ENCODE results near the gene ANKRD40. TPM values are rescaled to one million over a fixed set of nuclear protein-coding genes. Genes with fewer than 3 reads are reported as not detected.

Gene ANKRD40
- total and polyA plus RNA-seq, 10 of the 15 experiments (the other 5 are each of a cell fraction or from before 2014, with no cell fraction given), result 5.9 to 21.7 (median 14.8) TPM

DNA sequence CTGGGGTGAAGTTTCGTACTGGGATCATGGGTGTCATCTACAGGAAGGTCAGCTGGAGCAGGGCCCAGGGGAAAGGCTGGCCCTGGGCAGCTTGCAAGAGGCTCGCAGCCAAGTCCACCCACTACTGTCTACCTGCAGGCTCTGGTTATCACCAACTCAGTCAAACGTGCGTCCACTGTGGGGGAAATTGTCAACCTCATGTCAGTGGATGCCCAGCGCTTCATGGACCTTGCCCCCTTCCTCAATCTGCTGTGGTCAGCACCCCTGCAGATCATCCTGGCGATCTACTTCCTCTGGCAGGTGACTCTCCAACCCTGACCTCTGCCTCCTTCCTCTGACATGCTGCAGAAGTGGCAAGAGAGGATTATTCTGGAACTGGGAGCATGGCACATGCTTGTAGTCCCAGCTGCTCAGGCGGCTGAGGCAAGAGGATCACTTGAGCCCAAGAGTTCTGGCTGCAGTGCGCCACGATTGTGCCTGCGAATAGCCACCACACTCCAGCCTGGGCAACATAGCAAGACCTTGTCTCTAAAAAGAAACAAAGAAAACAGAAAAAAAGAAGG, 43.8 kb downstream of the ANKRD40 start (continued):
- TF ChIP-seq, protein P1, sequence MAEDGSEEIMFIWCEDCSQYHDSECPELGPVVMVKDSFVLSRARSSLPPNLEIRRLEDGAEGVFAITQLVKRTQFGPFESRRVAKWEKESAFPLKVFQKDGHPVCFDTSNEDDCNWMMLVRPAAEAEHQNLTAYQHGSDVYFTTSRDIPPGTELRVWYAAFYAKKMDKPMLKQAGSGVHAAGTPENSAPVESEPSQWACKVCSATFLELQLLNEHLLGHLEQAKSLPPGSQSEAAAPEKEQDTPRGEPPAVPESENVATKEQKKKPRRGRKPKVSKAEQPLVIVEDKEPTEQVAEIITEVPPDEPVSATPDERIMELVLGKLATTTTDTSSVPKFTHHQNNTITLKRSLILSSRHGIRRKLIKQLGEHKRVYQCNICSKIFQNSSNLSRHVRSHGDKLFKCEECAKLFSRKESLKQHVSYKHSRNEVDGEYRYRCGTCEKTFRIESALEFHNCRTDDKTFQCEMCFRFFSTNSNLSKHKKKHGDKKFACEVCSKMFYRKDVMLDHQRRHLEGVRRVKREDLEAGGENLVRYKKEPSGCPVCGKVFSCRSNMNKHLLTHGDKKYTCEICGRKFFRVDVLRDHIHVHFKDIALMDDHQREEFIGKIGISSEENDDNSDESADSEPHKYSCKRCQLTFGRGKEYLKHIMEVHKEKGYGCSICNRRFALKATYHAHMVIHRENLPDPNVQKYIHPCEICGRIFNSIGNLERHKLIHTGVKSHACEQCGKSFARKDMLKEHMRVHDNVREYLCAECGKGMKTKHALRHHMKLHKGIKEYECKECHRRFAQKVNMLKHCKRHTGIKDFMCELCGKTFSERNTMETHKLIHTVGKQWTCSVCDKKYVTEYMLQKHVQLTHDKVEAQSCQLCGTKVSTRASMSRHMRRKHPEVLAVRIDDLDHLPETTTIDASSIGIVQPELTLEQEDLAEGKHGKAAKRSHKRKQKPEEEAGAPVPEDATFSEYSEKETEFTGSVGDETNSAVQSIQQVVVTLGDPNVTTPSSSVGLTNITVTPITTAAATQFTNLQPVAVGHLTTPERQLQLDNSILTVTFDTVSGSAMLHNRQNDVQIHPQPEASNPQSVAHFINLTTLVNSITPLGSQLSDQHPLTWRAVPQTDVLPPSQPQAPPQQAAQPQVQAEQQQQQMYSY (CRISPR knock-in tag; IDR thresholded peaks at IDR 0.05), result no peak
- TF ChIP-seq PML (IDR thresholded peaks at IDR 0.05; ENCODE audit: low read length) (no peak), RB1 (IDR thresholded peaks at IDR 0.05; ENCODE audit: borderline replicate concordance) (no peak)
- TF ChIP-seq, protein P2, sequence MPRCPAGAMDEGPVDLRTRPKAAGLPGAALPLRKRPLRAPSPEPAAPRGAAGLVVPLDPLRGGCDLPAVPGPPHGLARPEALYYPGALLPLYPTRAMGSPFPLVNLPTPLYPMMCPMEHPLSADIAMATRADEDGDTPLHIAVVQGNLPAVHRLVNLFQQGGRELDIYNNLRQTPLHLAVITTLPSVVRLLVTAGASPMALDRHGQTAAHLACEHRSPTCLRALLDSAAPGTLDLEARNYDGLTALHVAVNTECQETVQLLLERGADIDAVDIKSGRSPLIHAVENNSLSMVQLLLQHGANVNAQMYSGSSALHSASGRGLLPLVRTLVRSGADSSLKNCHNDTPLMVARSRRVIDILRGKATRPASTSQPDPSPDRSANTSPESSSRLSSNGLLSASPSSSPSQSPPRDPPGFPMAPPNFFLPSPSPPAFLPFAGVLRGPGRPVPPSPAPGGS (IDR thresholded peaks at IDR 0.05; ENCODE audit: borderline replicate concordance, insufficient read depth, low read depth, low read length, poor library complexity, severe bottlenecking), result no peak
- TF ChIP-seq, protein P3, sequence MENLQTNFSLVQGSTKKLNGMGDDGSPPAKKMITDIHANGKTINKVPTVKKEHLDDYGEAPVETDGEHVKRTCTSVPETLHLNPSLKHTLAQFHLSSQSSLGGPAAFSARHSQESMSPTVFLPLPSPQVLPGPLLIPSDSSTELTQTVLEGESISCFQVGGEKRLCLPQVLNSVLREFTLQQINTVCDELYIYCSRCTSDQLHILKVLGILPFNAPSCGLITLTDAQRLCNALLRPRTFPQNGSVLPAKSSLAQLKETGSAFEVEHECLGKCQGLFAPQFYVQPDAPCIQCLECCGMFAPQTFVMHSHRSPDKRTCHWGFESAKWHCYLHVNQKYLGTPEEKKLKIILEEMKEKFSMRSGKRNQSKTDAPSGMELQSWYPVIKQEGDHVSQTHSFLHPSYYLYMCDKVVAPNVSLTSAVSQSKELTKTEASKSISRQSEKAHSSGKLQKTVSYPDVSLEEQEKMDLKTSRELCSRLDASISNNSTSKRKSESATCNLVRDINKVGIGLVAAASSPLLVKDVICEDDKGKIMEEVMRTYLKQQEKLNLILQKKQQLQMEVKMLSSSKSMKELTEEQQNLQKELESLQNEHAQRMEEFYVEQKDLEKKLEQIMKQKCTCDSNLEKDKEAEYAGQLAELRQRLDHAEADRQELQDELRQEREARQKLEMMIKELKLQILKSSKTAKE (IDR thresholded peaks at IDR 0.05; ENCODE audit: low read depth, poor library complexity, severe bottlenecking), result no peak
